Activated CD8-positive, alpha-beta memory T cell treated with anti-CD3 and anti-CD28 coated beads, Interleukin-2, amount 50 U/mL, for 4 hours (primary cell): ENCODE results near the gene PDZD2.
"Not testable (repeated sequence)": the region's sequence is repeated elsewhere in the genome, so short reads cannot be mapped to it uniquely, and the experiment has no call there.

Source experiments
- DNase-seq: peaks from one replicate; pipeline ENCODE4 v3.0.0-alpha.2; 2020

Gene PDZD2

GRCh38 chr5:31743678-31744077, 104.7 kb downstream of the PDZD2 start:
- no peak for DNase-seq

- DNase-seq: no peak
Measured at GRCh38 chr5:31748458-31749172, 109.7 kb downstream of the PDZD2 start.

GRCh38 chr5:31750215-31750614, 111.3 kb downstream of the PDZD2 start:
- no peak for DNase-seq

- DNase-seq: no peak
Measured at GRCh38 chr5:31751610-31752009, 112.7 kb downstream of the PDZD2 start.

GRCh38 chr5:31753700-31754357, 114.9 kb downstream of the PDZD2 start:
- no peak for DNase-seq

GRCh38 chr5:31754358-31754704, 115.4 kb downstream of the PDZD2 start:
- DNase-seq: no peak

GRCh38 chr5:31754741-31755675, 116.1 kb downstream of the PDZD2 start:
- DNase-seq: no peak

GRCh38 chr5:31755676-31756230, 116.8 kb downstream of the PDZD2 start:
- no peak for DNase-seq

- no peak for DNase-seq
Measured at GRCh38 chr5:31757806-31758205, 118.9 kb downstream of the PDZD2 start.

- DNase-seq: no peak
Measured at GRCh38 chr5:31758803-31759425, 120.0 kb downstream of the PDZD2 start.

GRCh38 chr5:31759925-31760324, 121.0 kb downstream of the PDZD2 start:
- DNase-seq: no peak

GRCh38 chr5:31761877-31762276, 122.9 kb downstream of the PDZD2 start:
- DNase-seq: no peak

- DNase-seq: no peak
Measured at GRCh38 chr5:31763424-31763823, 124.5 kb downstream of the PDZD2 start.

GRCh38 chr5:31764687-31765086, 125.8 kb downstream of the PDZD2 start:
- DNase-seq: not testable (repeated sequence)

- no peak for DNase-seq
Measured at GRCh38 chr5:31767335-31768031, 128.6 kb downstream of the PDZD2 start.

- DNase-seq: no peak
Measured at GRCh38 chr5:31768046-31768445, 129.1 kb downstream of the PDZD2 start.

GRCh38 chr5:31768784-31769183, 129.9 kb downstream of the PDZD2 start:
- DNase-seq: no peak

GRCh38 chr5:31769530-31769929, 130.6 kb downstream of the PDZD2 start:
- no peak for DNase-seq

GRCh38 chr5:31770132-31770720, 131.3 kb downstream of the PDZD2 start:
- no peak for DNase-seq

- DNase-seq: no peak
Measured at GRCh38 chr5:31770998-31771397, 132.1 kb downstream of the PDZD2 start.

- DNase-seq: no peak
Measured at GRCh38 chr5:31771500-31771899, 132.6 kb downstream of the PDZD2 start.

GRCh38 chr5:31776294-31776693, 137.4 kb downstream of the PDZD2 start:
- DNase-seq: not testable (repeated sequence)
